Small intestine (tissue), 7 donors: ENCODE data around the gene LRRC15. TPM values are rescaled to one million over a fixed set of nuclear protein-coding genes. Genes with fewer than 3 reads are reported as not detected.

Experiments
- DNase-seq, 2 donors: peaks; one replicate each; pipeline versions ENCODE4 v3.0.0 to v3.0.0-alpha.2; 2013
- FAIRE-seq: peaks from 2 replicates; lab custom pipeline; 2012; peaks lifted over from hg19 to GRCh38; lab: Jason Lieb, UNC
- H3K27ac ChIP-seq, 3 donors: one replicate each; pipeline ENCODE4 v1.5.1; 2013; ENCODE audit warnings: low read length in 2 of 3, mild to moderate bottlenecking in 2 of 3, control low read depth in 1 of 3, inconsistent platforms in 1 of 3, low read depth in 1 of 3, moderate library complexity in 1 of 3
- H3K27me3 ChIP-seq, 3 donors: one replicate each; pipeline ENCODE4 v1.6.1; 2013; ENCODE audit warnings: low read length in 3 of 3, inconsistent platforms in 1 of 3; ENCODE audit not compliant: control insufficient read depth in 3 of 3, insufficient read depth in 3 of 3
- H3K36me3 ChIP-seq, 3 donors: one replicate each; pipeline ENCODE4 v1.6.1; 2013; ENCODE audit warnings: low read length in 3 of 3, inconsistent platforms in 1 of 3, low read depth in 1 of 3, mild to moderate bottlenecking in 1 of 3, moderate library complexity in 1 of 3; ENCODE audit not compliant: control insufficient read depth in 3 of 3, insufficient read depth in 2 of 3
- H3K4me1 ChIP-seq, 3 donors: one replicate each; pipeline ENCODE4 v1.6.1; 2013; ENCODE audit warnings: low read length in 2 of 3, inconsistent platforms in 1 of 3, low read depth in 1 of 3, mild to moderate bottlenecking in 1 of 3, moderate library complexity in 1 of 3; ENCODE audit not compliant: control insufficient read depth in 3 of 3, insufficient read depth in 2 of 3
- H3K4me3 ChIP-seq, 3 donors: one replicate each; pipeline ENCODE4 v1.5.1; 2013; ENCODE audit warnings: low read length in 3 of 3, control low read depth in 1 of 3, inconsistent platforms in 1 of 3, low read depth in 1 of 3, mild to moderate bottlenecking in 1 of 3, moderate library complexity in 1 of 3
- H3K9me3 ChIP-seq, 2 donors: one replicate each; pipeline ENCODE4 v1.6.1; 2013; ENCODE audit warnings: low read depth in 1 of 2, low read length in 1 of 2; ENCODE audit not compliant: control insufficient read depth in 2 of 2, insufficient read depth in 1 of 2
- WGBS, 3 donors: extraction: QIAGEN DNeasy Blood & Tissue Kit; methylation state at CpG; one replicate each; pipeline ENCODE4 v1.1.7; 2013; 5-methylcytosine and 5-hydroxymethylcytosine counted together
- polyA plus RNA-seq, 4 donors: library from polyadenylated mRNA; stranded (reverse) in 3 of 4; unstranded in 1 of 4; fragments of 200-250 nt in 3 of 4; fragments of 120-200 nt in 1 of 4; gene quantifications; one replicate each; pipeline versions ENCODE4 v1.2.1 to v1.2.3, GENCODE V29; 2013
- donor health status: healthy with polysubstance abuse.
- donor health status: control.
- donor health status: control.
- donor health status: Bipolar disorder and iron deficiency.
- donor health status: healthy.

LRRC15 gene
- polyA plus RNA-seq, 4 donors: 0.01 TPM; not detected in 2

DNA sequence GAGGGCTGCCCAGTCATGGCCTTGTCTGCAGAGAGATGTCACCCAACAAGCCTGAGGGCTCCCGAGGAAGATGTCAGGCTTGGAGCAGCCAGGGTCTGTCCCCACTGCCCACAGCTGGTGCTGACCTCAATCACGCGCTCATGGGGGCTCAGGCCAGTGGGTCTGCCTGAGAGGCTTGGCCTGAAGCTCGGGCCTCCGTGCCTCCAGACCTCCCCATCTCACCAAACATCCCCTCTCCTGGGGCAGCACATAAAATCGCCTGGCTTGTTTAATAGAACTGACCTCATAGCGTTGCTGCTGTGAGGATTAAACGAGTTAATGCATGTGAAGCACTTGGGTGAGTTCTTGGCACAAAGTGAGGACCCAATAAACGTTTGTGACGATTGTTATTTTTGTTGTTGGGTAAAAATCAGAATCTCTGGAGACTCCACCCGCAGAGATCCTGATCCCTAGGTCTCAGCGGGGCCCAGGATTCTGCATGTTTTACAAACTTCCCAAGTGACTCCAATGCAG lies 3.5 kb downstream of the LRRC15 start:
- FAIRE-seq (no peak), DNase-seq (no peak)
- WGBS, 3 donors: 79 to 85% (median 80%) methylated on average over 12 of the region's 12 CpGs
- no peaks in the 10 kb centered on the region for H3K36me3 ChIP-seq
- peaks cover 0 to 3% (median 0%) of the 10 kb centered on the region in 3 donors for H3K4me1 ChIP-seq
- H3K9me3 ChIP-seq: no peaks in the 10 kb centered on the region
- H3K27ac ChIP-seq: no peak overlapping the region
- H3K4me3 ChIP-seq: no peak overlapping the region
- peaks cover 0 to 25% (median 2%) of the 10 kb centered on the region in 3 donors for H3K27me3 ChIP-seq

DNA sequence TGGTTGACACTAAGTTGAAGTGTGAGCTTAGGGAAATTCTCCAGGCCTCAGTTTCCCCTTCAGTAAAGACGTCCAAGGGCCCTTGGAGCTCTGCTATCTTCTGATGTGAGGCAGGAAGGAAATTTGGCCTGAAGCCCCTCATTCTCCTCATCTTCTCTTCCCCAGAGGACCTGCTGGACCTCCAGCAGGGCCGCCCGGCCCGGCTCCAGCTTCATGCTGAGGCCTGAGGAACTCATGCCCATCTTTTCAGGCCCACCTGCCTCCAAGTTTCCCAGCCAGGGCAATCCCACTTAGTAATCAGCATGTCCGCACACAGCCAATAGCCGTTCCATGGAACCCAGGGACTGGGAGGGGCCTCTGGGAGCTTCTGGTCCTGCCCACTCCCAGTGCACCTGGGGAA lies 4.0 kb downstream of the LRRC15 start:
- Histone ChIP-seq H3K9me3 (no peaks in the 10 kb centered on the region), H3K4me1 (peaks cover 0 to 3% (median 0%) of the 10 kb centered on the region in 3 donors), H3K36me3 (no peaks in the 10 kb centered on the region), H3K27ac (no peak overlapping the region), H3K4me3 (no peak overlapping the region), H3K27me3 (peaks cover 0 to 23% (median 2%) of the 10 kb centered on the region in 3 donors)
- WGBS, 3 donors: 79 to 90% (median 87%) methylated on average over 6 of the region's 6 CpGs
- DNase-seq: no peak
- no peak for FAIRE-seq

DNA sequence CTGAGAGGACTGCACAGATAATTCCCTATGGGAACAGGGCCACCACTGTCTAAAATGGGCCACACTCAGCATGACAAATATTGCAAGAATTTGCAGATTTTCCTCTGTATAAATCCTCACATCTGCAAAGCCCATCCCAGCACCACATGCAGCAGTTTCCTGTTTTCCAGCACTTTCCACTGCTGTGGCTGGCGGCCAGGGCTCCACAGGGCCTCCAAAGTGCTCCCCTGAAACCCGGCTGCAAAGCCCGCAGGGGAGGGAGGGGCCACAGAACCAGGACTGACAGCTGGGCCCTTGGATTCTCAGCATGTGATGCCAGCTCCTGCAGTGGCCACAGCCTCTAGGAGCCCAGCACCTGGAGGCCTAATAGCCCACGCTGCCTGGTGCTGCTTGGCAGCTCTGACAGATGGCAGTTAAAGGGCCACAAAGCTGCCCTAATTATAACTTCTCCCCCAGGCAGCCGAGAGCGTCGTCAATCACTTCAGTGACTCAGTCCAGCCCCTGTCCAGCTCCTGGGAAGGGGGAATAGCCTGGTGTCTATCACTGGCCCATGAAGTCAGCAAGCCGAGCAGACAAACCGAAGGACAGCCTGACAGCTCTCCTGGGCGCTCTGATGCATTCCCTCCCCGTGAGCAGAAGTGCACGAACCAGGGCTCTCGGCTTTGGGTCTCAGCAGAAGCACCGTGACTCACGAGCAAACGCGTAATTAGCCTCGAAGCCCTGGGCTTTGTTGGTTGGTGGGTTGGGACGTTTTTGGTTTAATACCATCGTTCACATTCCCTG lies 4.7 kb downstream of the LRRC15 start:
- 59 to 70% (median 70%) methylated on average over 20 of the region's 20 CpGs for WGBS, 3 donors
- Histone ChIP-seq H3K4me1 (peaks cover 0 to 3% (median 0%) of the 10 kb centered on the region in 3 donors), H3K4me3 (no peak overlapping the region), H3K9me3 (no peaks in the 10 kb centered on the region), H3K27me3 (peaks cover 0 to 17% (median 2%) of the 10 kb centered on the region in 3 donors), H3K36me3 (no peaks in the 10 kb centered on the region), H3K27ac (no peak overlapping the region)
- DNase-seq (no peak), FAIRE-seq (no peak)

DNA sequence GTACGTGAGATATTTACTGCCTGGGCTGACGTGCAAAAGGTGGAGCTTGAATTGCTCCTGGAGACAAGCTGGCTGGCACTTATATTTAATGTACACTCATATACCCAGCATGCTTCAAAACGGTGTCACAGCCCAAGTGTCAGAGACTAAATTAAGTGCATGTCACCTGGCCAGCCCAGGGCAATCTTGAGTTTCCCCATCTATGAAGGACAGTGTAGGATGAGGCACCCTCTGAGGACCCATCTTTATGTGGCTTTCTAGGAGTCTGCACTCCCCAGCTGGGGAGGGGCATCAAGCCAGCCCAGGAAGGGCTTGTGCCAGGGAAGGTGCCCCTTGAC lies 5.3 kb downstream of the LRRC15 start:
- H3K4me1 ChIP-seq: peaks cover 0 to 3% (median 0%) of the 10 kb centered on the region in 3 donors
- H3K4me3 ChIP-seq: no peak overlapping the region
- FAIRE-seq (no peak), DNase-seq (no peak)
- no peaks in the 10 kb centered on the region for H3K36me3 ChIP-seq
- H3K27ac ChIP-seq: no peak overlapping the region
- peaks cover 0 to 11% (median under 1%) of the 10 kb centered on the region in 3 donors for H3K27me3 ChIP-seq
- no peaks in the 10 kb centered on the region for H3K9me3 ChIP-seq
- 35 to 69% (median 45%) methylated on average over 3 of the region's 3 CpGs for WGBS, 3 donors

DNA sequence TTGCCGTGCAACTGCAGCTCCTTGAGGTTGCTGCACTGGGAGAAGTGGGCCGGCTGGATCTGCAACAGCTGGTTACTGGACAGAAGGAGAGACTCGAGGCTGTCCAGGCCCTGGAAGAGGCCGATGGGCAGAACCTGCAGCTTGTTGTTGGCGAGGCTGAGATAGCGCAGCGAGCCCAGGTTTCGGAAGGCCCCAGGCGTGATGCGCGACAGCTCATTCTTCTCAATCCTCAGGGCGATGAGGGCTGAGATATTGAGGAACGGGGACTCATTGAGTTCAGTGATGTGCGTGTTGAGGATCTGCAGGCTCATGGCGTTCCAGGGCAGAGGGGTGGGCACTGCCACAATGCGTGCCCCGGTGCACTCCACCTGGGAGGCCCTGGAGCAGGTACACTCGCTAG lies 9.0 kb downstream of the LRRC15 start:
- no peak for FAIRE-seq
- Histone ChIP-seq H3K4me1 (peaks cover 0 to 8% (median 0%) of the 10 kb centered on the region in 3 donors), H3K36me3 (no peaks in the 10 kb centered on the region), H3K9me3 (no peaks in the 10 kb centered on the region), H3K4me3 (no peak overlapping the region), H3K27me3 (peaks cover 0 to 5% (median 0%) of the 10 kb centered on the region in 3 donors), H3K27ac (no peak overlapping the region)
- WGBS, 3 donors: 90% methylated on average over 18 of the region's 18 CpGs
- DNase-seq: no peak

DNA sequence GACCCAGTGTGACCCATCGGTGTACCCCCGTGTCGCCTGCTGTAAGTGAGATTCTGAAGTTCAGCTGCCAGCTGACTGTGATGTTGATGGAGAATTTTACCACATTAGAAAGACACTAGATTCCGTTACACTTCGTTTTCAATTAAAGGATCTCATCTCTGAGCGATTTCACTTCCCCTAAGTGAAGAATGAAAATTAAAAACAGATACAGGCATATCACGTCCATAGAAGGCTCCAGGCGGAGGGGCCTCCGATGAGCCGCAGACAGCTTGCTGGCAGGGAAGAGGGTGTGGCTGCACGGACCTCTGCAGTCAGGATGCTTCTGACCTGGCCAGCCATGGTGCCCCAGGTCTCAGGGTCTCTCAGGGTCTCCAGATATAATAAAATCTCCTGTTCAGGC lies 11.9 kb downstream of the LRRC15 start:
- Histone ChIP-seq H3K27ac (no peak overlapping the region), H3K4me3 (no peak overlapping the region), H3K36me3 (no peaks in the 10 kb centered on the region), H3K4me1 (peaks cover 0 to 5% (median 0%) of the 10 kb centered on the region in 3 donors), H3K9me3 (no peaks in the 10 kb centered on the region), H3K27me3 (peaks cover 0 to 5% (median 0%) of the 10 kb centered on the region in 3 donors)
- WGBS, 3 donors: 87 to 91% (median 90%) methylated on average over 11 of the region's 11 CpGs
- FAIRE-seq (no peak), DNase-seq (no peak)

DNA sequence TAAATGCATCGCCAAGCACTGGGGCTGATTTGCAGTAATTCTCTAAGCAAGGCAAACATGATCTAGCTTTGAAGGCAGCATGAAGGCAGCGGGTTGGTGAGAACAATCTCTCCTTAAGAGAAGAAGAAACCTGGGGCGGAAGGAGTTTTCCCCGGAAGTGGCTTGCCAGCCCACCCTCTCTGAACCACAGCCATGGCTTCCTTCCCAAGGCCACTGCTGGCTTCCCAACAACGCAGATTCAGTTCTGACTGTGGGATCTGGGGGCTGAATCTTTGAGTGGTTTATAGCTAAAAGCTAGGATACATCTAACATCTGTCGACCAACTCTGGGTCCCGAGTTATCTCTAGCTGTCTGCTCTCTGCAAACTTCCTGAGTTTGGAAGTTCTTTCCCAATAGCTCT lies 14.2 kb downstream of the LRRC15 start:
- Histone ChIP-seq H3K4me3 (no peak overlapping the region), H3K4me1 (peaks cover 0 to 5% (median 0%) of the 10 kb centered on the region in 3 donors), H3K27ac (no peak overlapping the region), H3K27me3 (peaks cover 0 to 5% (median 0%) of the 10 kb centered on the region in 3 donors), H3K9me3 (no peaks in the 10 kb centered on the region), H3K36me3 (no peaks in the 10 kb centered on the region)
- DNase-seq (no peak), FAIRE-seq (no peak)
- 66 to 85% (median 80%) methylated on average over 7 of the region's 7 CpGs for WGBS, 3 donors

DNA sequence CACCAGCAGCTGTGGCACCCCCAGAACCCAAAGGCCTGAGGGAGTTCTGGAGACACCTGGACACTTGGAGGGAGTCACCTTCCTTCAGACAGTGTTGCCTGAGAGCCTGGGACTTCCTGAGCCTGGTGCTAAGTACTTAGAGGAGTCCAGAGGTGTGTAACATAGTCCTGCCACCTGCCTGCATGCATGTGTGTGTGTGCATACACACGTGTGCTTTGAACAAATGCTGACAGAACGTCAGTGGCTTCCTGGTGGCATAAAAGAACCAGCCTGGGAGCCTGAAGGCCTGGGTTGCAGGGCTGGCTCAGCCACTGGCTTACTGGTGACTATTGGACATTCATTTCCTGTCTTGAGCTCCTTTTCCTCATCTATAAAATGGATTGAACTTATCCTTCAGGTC lies 15.2 kb downstream of the LRRC15 start:
- FAIRE-seq: no peak
- WGBS, 3 donors: 67 to 75% (median 69%) methylated on average over 2 of the region's 2 CpGs

More for the DNA sequence above, 15.2 kb downstream of the LRRC15 start:
- Histone ChIP-seq H3K9me3 (no peaks in the 10 kb centered on the region), H3K4me1 (peaks cover 0 to 5% (median 0%) of the 10 kb centered on the region in 3 donors), H3K4me3 (no peak overlapping the region), H3K36me3 (no peaks in the 10 kb centered on the region), H3K27ac (no peak overlapping the region), H3K27me3 (peaks cover 0 to 5% (median 0%) of the 10 kb centered on the region in 3 donors)
- no peak for DNase-seq
